Measurements from ENCODE around the gene KCNJ1.

- TF ChIP-seq CTCF (IDR thresholded peaks at IDR 0.05) (no peak), POLR2A (IDR thresholded peaks at IDR 0.05) (no peak)
These were observed 9.8 kb downstream of the KCNJ1 start for GRCh38 chr11:128857341-128857740.
